ENCODE measurements around the gene TAS2R38. TPM values are rescaled to one million over a fixed set of nuclear protein-coding genes. Genes with fewer than 3 reads are reported as not detected.

Gene TAS2R38
- total RNA-seq, 2 donors from 2014 or later, result not detected

GRCh38 chr7:141976524-141977245, 3.1 kb upstream of the TAS2R38 start:
- TF ChIP-seq, protein P1, sequence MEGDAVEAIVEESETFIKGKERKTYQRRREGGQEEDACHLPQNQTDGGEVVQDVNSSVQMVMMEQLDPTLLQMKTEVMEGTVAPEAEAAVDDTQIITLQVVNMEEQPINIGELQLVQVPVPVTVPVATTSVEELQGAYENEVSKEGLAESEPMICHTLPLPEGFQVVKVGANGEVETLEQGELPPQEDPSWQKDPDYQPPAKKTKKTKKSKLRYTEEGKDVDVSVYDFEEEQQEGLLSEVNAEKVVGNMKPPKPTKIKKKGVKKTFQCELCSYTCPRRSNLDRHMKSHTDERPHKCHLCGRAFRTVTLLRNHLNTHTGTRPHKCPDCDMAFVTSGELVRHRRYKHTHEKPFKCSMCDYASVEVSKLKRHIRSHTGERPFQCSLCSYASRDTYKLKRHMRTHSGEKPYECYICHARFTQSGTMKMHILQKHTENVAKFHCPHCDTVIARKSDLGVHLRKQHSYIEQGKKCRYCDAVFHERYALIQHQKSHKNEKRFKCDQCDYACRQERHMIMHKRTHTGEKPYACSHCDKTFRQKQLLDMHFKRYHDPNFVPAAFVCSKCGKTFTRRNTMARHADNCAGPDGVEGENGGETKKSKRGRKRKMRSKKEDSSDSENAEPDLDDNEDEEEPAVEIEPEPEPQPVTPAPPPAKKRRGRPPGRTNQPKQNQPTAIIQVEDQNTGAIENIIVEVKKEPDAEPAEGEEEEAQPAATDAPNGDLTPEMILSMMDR (IDR thresholded peaks at IDR 0.05), result peak; percentile 3
- Histone ChIP-seq H3K27me3 (no peaks in the 10 kb centered on the region), H3K9ac (ENCODE audit: low read depth in 2 of 2, low read length in 2 of 2) (no peak overlapping the region), H3K4me1 (no peaks in the 10 kb centered on the region), H3K9me3 (no peaks in the 10 kb centered on the region), H3K4me3 (no peak overlapping the region), H3K36me3 (no peaks in the 10 kb centered on the region), H3K27ac (no peak overlapping the region)
- intact Hi-C loops (cut with DNase I), result loop anchor here (5.0 kb wide), 2 partner anchors 51 to 326 kb away; no protein-coding TSS in a partner anchor
- DNase-seq, result no peak

GRCh38 chr7:141975806-141976523, 2.4 kb upstream of the TAS2R38 start:
- Histone ChIP-seq H3K9ac (ENCODE audit: low read depth in 2 of 2, low read length in 2 of 2) (peak overlapping the region in 1 of 2 donors; percentile 41), H3K4me3 (peak overlapping the region; percentile 27), H3K36me3 (no peaks in the 10 kb centered on the region), H3K27ac (no peak overlapping the region), H3K27me3 (no peaks in the 10 kb centered on the region), H3K4me1 (no peaks in the 10 kb centered on the region), H3K9me3 (no peaks in the 10 kb centered on the region)
- TF ChIP-seq, protein P1 (IDR thresholded peaks at IDR 0.05), result peak; percentile 90
- peak; percentile 90 for DNase-seq
- intact Hi-C loops (cut with DNase I), result loop anchor here (5.0 kb wide), 2 partner anchors 51 to 326 kb away; no protein-coding TSS in a partner anchor

GRCh38 chr7:141974831-141975230, 1.3 kb upstream of the TAS2R38 start:
- no peak overlapping the region for H3K4me3 ChIP-seq
- H3K27me3 ChIP-seq, result no peaks in the 10 kb centered on the region
- peak; percentile 45 for DNase-seq
- TF ChIP-seq, protein P1 (IDR thresholded peaks at IDR 0.05), result peak; percentile 49
- H3K27ac ChIP-seq, result no peak overlapping the region
- H3K9ac ChIP-seq (ENCODE audit: low read depth in 2 of 2, low read length in 2 of 2), result no peak overlapping the region
- intact Hi-C loops (cut with DNase I), result loop anchor here (5.0 kb wide), 2 partner anchors 52 to 327 kb away; no protein-coding TSS in a partner anchor
- no peaks in the 10 kb centered on the region for H3K9me3 ChIP-seq
- H3K36me3 ChIP-seq, result no peaks in the 10 kb centered on the region
- no peaks in the 10 kb centered on the region for H3K4me1 ChIP-seq

GRCh38 chr7:141960687-141961422, 12.7 kb downstream of the TAS2R38 start:
- Histone ChIP-seq H3K9ac (ENCODE audit: low read depth in 2 of 2, low read length in 2 of 2) (no peak overlapping the region), H3K4me1 (no peaks in the 10 kb centered on the region), H3K9me3 (no peaks in the 10 kb centered on the region), H3K27me3 (no peaks in the 10 kb centered on the region), H3K4me3 (no peak overlapping the region), H3K27ac (no peak overlapping the region), H3K36me3 (no peaks in the 10 kb centered on the region)
- TF ChIP-seq, protein P1 (IDR thresholded peaks at IDR 0.05), result no peak
- intact Hi-C loops (cut with DNase I), result no loop called here
- no peak for DNase-seq

GRCh38 chr7:141956084-141956483, 17.5 kb downstream of the TAS2R38 start:
- TF ChIP-seq, protein P1 (IDR thresholded peaks at IDR 0.05), result no peak
- intact Hi-C loops (cut with DNase I), result no loop called here
- no peaks in the 10 kb centered on the region for H3K36me3 ChIP-seq

More at GRCh38 chr7:141956084-141956483, 17.5 kb downstream of the TAS2R38 start:
- no peak for DNase-seq
- Histone ChIP-seq H3K27ac (no peak overlapping the region), H3K9ac (ENCODE audit: low read depth in 2 of 2, low read length in 2 of 2) (no peak overlapping the region), H3K27me3 (no peaks in the 10 kb centered on the region), H3K4me1 (no peaks in the 10 kb centered on the region), H3K9me3 (no peaks in the 10 kb centered on the region), H3K4me3 (no peak overlapping the region)
